SK-N-DZ (cell line): ENCODE measurements around the gene JUN.
A peak's percentile ranks its signal among the peaks of the same experiment; 100 is the strongest.

Experiments used
- DNase-seq: peaks from one replicate; pipeline ENCODE4 v3.0.0-alpha.2; 2015; ENCODE audit warnings: low spot score

Gene JUN

GRCh38 chr1:58763214-58763613 is 20.6 kb downstream of the JUN start:
- DNase-seq = no peak

GRCh38 chr1:58762806-58763205 is 21.0 kb downstream of the JUN start:
- DNase-seq = no peak

GRCh38 chr1:58755468-58755872 is 28.4 kb downstream of the JUN start:
- DNase-seq = no peak

- peak; percentile 18 for DNase-seq
Measured at GRCh38 chr1:58754683-58755467, 29.0 kb downstream of the JUN start.

- DNase-seq = no peak
Measured at GRCh38 chr1:58754073-58754613, 29.7 kb downstream of the JUN start.

- DNase-seq = no peak
Measured at GRCh38 chr1:58753431-58753866, 30.4 kb downstream of the JUN start.

GRCh38 chr1:58749646-58750045 is 34.2 kb downstream of the JUN start:
- no peak for DNase-seq

GRCh38 chr1:58748666-58749065 is 35.2 kb downstream of the JUN start:
- no peak for DNase-seq

- no peak for DNase-seq
Measured at GRCh38 chr1:58746757-58747156, 37.1 kb downstream of the JUN start.

- no peak for DNase-seq
Measured at GRCh38 chr1:58746182-58746581, 37.7 kb downstream of the JUN start.

- no peak for DNase-seq
Measured at GRCh38 chr1:58745666-58746065, 38.2 kb downstream of the JUN start.

- DNase-seq = no peak
Measured at GRCh38 chr1:58745117-58745516, 38.7 kb downstream of the JUN start.

- DNase-seq = peak; percentile 66
Measured at GRCh38 chr1:58741678-58742553, 41.9 kb downstream of the JUN start.

GRCh38 chr1:58739856-58740466 is 43.9 kb downstream of the JUN start:
- DNase-seq = peak; percentile 44

GRCh38 chr1:58738876-58739275 is 45.0 kb downstream of the JUN start:
- no peak for DNase-seq

- DNase-seq = no peak
Measured at GRCh38 chr1:58735586-58735985, 48.3 kb downstream of the JUN start.

- DNase-seq = no peak
Measured at GRCh38 chr1:58734630-58735029, 49.2 kb downstream of the JUN start.

GRCh38 chr1:58732087-58732775 is 51.6 kb downstream of the JUN start:
- no peak for DNase-seq
